Activated CD4-positive, alpha-beta T cell treated with anti-CD3 and anti-CD28 coated beads, Interleukin-2, amount 50 U/mL, for 48 hours (primary cell): ENCODE results near the gene PEX10.

Source experiments
- DNase-seq, 2 experiments: peaks; one replicate each; pipeline ENCODE4 v3.0.0-alpha.2; 2020

The PEX10 gene

DNA sequence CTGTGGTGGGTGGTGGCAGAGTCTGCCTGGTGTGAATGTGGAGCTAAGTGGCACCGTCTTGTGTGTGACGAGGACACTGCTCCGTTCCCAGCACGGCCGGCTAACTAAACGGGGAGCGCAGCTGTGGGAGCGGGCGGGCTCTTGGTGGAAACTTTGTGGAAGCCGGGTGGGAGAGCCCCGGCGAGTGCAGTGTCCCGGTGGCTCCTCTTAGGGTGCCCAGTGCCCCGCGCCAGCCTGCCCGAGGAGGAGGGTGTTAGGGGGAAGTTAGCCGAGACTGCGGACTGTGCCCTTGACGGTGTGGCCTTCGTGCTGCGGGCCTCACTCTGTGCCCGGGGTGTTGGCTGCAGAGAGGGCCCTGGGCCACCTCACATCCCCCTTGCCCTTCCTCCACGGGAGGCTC lies 9.9 kb downstream of the PEX10 start:
- no peak for DNase-seq

DNA sequence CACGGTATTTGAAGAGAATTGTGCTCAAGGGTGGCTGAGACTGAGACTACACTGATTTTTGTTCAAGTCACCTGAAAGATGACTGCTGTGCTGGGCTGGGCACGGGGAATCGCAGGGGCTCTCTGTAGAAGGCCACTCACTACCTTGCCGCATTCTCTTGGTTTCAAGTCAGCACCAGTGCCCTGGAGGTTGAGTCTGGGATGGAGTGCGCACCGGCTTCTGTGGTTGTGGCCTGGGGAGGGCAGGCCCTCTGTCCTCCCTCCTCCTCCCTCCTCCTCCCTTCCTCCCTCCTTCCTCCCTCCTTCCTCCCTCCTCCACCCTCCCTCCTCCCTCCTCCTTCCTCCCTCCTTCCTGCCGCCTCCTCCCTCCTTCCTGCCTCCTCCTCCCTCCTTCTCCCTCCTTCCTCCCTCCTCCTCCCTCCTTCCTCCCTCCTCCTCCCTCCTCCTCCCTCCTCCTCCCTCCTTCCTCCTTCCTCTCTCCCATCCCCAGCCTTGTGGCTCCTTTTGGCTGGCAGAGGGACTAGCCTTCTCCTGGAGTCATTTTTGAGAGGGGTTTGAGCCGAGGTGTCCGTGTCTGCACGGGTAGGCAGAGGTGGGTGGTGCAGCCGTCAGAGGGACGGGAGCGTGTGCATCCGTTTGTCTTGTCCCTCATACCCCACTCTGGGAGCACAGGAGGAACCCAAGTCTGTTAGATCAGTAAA lies 11.3 kb downstream of the PEX10 start:
- no peak for DNase-seq

DNA sequence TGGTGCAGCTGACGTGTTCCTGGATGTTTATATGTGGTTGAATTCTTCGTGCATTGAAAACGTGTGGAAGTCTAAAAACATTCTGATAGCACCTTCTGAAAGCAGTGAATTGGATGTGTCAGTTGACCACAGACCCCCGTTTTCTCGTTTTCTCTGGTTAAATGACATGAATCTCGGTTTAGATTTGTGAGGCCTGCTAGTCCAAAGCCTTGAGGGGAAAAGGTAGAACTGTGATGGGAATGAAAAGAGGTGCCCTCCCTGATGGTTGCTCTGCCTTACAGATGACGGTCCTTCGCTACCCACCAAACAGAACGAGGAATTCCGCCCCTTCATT lies 11.8 kb downstream of the PEX10 start:
- no peak for DNase-seq

DNA sequence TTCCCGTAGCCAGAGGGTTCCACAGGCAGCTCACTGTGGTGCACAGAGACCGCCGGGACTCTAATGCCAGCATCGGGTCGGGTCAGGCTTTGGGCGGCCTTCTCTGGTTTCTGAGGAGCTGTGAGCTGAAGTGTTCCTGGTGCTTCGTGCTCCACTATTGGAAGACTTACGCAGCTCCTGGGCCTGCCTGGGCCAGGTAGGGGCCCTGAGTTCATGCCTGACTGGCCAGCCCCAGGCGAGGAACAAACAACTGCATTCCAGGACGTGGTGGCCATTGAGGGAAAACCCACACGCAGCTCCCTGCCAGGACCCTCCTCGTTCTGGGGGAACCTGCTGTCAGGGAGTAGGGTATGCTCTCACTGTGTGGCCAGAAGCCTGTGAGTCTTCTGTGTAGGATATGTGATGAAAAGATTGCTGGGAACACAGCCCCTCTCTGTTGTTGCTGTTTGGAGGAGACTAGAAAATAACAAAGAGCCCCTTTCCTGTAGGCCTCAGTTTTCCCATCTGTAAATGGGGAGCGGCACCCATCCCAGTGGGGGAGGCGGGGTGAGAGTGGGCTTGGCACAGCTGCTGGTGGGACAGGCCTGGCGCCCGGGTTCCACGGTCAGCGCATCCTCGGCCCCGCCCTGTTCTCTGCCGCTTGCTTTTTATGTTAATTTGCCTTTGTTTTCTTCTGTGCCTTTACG lies 12.3 kb downstream of the PEX10 start:
- DNase-seq, result no peak

- DNase-seq, result no peak
Observed at GRCh38 chr1:2398871-2399270, 13.5 kb downstream of the PEX10 start.

- no peak for DNase-seq
Observed at GRCh38 chr1:2397007-2397679, 15.2 kb downstream of the PEX10 start.

- DNase-seq, result no peak
Observed at GRCh38 chr1:2396476-2396875, 15.9 kb downstream of the PEX10 start.

DNA sequence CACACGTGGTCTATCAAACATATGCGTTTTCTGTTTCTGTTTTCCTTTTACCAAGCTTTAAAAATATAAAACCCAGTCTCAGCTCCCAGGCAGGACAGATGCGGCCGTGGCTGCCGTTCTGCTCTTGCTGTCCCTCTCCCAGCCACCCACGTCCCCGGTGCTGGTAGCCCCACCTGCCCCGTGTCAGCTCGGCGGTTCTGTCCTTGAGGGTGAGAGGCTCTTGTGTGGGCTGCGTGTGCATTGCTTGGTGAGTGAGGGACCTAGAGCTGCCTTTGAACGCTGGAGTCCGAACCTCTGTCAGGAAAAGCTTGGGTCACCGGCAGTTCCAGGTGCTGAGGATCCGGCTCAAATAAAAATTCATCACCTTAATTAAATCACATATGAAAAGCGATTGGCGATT lies 16.3 kb downstream of the PEX10 start:
- DNase-seq, result no peak

DNA sequence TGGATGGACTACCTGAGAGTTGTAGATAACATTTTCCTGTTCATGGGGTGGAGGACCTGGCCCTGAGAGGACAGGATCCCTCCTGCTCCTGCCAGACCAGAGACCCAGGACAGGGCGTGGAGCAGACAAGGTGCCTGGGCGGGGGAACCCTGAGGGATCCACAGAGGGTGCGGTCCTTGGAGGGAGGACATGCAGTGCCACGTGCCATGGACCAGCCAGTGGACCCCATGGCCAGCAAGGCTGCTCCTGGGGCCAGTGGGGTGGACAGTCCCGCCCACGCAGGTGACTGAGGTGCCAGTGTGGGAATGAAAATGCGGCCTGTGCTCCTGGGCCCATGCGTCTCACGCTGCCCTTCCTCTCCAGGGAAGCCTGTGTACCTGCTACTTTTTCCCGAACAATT lies 17.1 kb downstream of the PEX10 start:
- DNase-seq, result no peak

GRCh38 chr1:2394761-2395160 lies 17.6 kb downstream of the PEX10 start:
- no peak for DNase-seq

GRCh38 chr1:2394220-2394619 lies 18.1 kb downstream of the PEX10 start:
- DNase-seq, result no peak

DNA sequence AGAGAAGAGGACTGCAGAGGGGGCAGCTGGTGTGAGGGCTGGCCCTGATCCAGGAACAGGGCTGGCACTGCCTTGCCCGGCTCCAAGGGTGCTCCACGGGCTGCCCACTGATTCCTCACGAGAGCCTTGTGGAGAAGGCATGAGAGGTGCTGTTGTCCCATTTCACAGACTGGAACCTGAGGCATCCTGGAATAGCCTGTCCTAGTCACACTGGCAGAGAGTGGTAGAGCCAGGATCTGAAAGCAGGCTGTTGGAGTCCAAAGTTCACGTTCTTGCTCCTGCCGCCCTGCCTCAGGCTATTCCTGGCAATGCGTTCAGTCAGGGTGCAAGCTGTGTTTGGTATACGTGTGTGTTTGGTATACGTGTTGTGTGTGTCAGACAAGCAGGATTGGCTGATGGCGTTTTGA lies 18.9 kb downstream of the PEX10 start:
- no peak for DNase-seq

DNA sequence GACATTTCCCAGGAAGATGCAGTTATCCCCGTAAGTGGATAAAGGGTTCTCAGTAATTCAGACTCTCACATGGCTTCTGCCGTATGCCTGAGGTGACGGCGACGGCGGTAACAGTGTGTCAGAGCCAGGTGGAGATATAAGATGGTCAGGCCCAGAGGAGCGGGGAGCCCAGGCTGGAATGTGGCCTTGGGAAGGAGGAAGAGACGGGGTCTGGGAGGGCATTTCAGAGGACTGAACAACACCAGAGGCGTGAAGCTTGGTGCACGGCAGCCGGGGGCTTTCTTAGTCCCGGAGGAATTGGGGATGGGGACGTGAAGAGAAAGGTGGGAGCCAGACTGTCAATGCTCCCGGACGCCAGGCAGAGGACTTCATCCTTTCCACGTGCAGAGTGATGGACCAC lies 19.7 kb downstream of the PEX10 start:
- no peak for DNase-seq

GRCh38 chr1:2391931-2392509 lies 20.3 kb downstream of the PEX10 start:
- DNase-seq, result no peak

- DNase-seq, result peak; percentile 97 to 98
Observed at GRCh38 chr1:2391041-2391930, 21.1 kb downstream of the PEX10 start, which contains the start of the genes MORN1 and RER1. Gene MORN1, minus strand, starts transcription at chr1:2391554. Its CDS starts 21 bp downstream, at chr1:2391533. Gene RER1, plus strand, starts transcription at chr1:2391841. Its CDS starts 3,950 bp downstream, at chr1:2395791.

DNA sequence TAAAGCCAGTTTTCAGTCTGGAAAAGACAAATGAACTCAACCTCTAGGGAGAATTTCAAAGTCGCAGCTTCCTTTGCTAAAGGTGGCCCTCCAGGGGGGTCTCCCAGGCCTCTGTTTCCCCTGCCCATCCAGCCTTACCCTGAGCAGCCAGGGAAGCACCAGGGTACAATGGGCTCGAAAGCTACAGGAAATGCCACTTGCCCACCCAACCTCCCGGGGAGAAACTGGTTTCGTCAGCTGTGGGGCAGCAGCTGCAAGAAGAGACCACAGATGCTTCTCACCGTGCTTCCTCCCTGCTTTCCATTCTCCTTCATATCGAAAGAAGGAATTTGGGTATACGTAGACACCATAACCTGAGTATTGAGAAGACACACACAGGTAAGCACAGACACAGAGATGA lies 22.7 kb downstream of the PEX10 start:
- no peak for DNase-seq

GRCh38 chr1:2388004-2388913 lies 24.1 kb downstream of the PEX10 start:
- DNase-seq, result no peak

DNA sequence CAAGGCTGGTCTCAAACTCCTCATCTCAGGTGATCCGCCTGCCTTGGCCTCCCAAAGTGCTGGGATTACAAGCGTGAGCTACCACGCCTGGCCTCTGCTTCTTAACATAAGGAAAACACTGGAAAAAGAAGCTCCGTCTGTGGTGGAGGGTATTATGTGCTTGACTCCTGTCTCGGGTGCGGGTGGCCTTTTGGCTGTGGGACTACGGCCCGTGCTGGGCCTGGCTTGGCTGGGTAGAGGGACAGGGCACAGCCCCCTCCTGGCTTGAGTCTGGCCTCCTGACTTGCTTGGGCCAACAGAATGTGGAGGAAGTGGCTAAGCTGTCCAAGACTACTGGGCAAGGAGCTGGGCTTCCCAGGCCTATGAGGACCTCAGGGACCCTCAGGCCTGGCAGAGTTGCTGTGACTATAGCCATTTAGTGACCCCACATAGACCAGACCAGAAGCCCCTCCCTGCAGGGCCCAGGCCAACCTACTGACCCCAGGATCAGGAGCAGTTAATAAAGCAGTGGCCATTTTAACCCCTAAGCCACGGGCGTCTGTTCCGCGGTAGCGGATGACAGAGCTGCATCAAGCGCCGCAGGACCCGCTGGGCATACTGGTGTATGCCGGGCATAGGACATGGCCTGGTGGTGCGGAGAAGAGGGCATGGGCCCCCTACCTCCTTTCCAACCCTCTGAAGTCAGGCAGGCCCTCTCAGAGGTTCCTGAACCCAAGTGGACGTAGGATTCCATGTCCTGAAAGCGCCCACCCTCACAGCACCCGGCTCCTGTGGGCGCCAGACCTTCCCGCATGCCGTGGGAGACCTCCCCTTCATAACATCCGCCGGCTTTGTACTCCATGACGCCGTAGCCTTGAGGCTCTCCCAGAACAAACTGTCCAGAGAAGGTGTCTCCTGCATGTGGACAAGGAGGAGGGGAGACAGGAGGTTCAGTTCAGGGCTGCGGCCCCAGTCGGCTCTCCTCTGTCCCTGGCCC lies 25.4 kb downstream of the PEX10 start:
- no peak for DNase-seq

GRCh38 chr1:2385606-2386280 lies 26.6 kb downstream of the PEX10 start:
- DNase-seq, result no peak
